Stimulated activated CD8-positive, alpha-beta memory T cell treated with anti-CD3 and anti-CD28 coated beads, Interleukin-2, amount 100 ng/mL, for 1 hour (primary cell): ENCODE data around the gene PAX5.

Source experiments
- DNase-seq, 2 donors: peaks; one replicate each; pipeline ENCODE4 v3.0.0-alpha.2; 2020; ENCODE audit warnings: low read depth in 2 of 2

The PAX5 gene

GRCh38 chr9:37037503-37038301 is 3.6 kb upstream of the PAX5 start:
- DNase-seq, result no peak

DNA sequence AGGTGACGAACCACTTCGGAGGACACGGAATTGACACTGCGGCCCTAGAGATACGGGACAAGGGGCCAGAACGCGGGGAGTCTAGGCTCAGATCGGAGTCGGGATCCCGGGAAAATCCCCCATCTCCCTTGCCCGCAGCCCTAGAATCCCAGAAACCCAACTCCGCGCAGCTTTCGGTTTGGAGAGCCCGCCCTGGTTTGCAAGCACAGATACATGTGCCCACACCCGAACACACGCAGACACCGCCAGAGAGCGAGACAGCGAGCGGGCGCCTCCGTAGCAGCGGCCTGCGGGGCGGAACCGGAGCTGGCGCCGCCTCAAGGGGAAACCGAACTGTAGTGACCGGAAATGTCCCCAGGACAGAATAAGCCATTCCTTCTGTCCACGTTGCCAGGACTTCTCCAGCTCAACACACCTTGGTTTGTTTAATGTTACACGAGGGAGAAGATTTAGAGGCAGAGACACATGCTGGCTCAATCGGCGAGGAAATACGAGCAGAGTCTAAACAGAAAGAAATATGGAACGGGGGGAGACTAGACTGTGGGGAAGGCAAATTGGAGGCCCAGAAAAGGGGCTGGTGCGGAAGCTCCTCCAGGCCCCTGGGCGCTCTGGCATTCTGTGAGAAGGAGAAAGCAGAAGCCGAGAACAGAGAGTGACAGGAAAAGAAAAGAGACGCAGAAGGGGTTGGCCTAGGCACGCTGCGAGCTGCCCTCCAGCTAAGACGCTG is 2.9 kb upstream of the PAX5 start:
- DNase-seq, result no peak

GRCh38 chr9:37036371-37036775 is 2.3 kb upstream of the PAX5 start:
- DNase-seq, result no peak

DNA sequence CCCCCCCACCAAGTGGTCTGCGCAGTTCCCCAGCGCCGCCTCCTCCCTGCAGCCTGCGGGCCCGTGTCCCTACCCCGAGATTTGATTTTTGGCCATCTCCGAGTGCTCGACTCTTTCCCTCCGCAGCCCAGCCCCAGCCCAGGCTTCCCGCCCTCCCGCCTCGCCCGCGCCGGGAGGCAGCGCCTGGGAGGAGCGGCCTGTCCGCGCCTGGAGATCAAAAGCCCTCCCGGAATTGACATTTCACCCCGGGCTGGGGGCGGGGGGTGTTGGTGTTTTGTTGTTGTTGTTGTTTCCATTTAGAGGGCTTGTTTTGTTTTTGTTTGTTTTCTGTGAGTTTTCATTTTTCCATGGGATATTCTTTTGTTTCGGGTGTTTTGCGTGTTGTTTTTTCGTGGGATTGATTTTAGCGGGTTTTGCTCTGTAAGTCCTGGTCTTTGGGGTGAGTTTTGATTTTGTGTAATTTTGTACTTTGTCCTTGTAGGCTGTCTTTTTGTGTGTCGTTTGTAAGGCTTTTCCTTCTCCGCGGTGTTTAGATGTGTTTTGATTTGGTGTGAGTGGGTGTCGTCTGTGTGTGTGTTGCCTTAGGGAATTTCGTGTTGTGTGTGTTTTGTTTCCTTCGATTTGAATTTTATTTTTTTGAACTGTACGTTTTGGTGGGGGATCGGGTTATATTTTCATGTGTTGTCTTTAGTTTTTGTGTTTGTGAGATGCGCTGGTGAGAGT is 1.7 kb upstream of the PAX5 start:
- no peak for DNase-seq

DNA sequence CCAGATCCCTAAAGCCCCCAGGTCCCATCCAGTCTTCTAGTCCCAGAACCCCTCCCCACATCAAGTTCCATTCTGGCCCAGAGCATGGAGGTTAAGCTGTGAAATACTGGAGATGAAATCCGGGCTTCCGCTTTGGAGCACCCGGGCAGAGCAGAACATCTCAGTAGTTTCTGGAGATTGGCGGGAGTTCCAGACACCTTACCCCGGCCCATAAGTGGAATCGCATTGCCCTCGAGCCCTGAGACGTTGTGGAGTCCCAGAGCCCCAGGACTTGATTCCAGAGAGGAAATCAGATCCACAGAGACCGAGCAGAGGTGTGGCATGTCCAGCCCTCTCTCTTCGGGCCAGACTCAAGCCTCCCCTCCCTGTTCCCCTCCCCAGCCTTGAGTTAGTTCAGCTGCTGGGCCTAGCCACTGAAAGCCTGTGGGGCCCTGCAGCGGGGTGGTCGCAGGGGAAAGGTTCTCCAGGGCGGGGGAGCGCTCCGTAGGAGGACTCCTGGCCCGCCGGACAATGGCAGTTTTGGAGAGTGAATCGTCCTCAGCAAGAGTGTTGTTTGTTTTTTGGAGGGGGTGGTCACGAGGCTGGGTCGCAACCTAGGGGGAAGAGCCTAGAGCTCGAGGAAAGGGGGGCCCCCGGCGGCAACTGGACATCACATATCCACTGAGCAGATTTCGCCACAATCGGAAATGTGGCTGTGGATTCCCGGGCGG is 1.0 kb upstream of the PAX5 start:
- DNase-seq, result no peak

DNA sequence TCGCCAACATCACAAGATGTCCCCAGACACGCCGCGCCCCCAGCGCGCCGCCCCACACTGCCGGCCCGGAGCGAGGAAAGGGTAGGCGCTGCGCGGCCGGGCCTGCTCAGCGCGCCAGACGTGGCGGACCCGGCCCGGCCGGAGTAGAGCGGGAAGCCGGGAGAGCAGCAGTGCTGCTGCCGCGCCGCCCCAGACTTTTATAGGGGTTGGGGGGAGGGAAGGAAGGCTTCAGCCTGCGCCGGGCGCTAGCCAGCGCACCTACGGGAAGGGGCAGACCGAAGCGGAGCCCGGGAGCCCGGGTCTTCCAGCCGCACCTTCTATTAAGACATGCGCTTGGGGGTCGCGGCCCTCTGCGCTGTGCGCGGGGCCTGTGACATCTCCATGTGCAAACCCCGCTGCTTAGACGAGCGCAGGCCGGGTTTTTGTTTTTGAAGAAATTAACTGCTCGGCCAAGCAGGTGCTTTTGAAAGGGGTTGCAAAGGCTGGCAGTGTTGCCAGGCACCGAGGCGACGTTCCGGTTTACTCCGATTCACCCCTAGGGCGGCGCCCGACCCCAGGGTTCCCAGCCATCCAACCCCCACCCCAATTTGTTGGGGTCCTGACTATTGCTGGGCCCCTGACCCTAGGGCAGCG is 353 bp upstream of the PAX5 start:
- DNase-seq, result no peak

GRCh38 chr9:37033141-37033540 is 927 bp downstream of the PAX5 start:
- no peak for DNase-seq

- DNase-seq, result no peak
These were observed 1.4 kb downstream of the PAX5 start for GRCh38 chr9:37032713-37033112.

DNA sequence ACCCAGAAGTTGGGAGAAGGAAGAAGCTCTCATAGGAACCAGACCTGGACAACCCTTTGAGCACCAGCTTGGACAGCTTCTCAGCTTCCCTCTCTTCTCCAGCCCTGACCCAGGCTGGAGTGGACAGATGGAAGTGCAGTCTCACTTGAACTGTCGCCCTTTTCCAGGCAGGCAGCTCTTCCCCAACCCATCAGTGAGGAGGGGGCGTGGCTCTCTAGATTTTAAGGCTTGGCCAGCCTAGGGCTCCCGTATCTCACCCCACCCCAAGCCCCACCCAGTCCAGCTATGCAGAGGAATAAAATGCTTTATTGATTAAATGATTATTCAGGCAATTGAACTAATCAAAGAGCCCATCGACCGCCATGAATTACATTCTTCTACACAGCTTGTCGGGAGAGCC is 2.2 kb downstream of the PAX5 start:
- no peak for DNase-seq

DNA sequence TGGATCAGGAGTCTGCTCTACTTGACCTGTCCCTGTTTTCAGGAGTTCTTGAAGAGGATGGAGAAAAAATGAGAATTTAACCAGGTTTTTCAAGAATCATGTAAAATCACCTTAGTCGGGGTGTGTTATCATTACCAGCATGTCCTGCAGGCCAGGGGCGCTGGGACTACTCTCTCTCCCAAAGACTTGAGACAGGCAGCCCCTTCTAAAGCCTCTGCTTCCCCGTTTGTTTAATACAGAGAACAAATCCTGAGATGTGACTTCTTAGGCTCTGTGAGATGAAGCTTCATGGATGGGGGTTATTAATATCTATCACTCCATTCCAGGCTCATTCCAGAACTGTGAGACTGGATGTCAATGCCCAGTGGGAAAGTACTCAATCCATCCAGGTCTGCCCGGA is 3.0 kb downstream of the PAX5 start:
- no peak for DNase-seq

- no peak for DNase-seq
These were observed 3.5 kb downstream of the PAX5 start for GRCh38 chr9:37030611-37030939.

- DNase-seq, result no peak
These were observed 4.1 kb downstream of the PAX5 start for GRCh38 chr9:37029776-37030610.

GRCh38 chr9:37029304-37029775 is 4.7 kb downstream of the PAX5 start:
- DNase-seq, result no peak

DNA sequence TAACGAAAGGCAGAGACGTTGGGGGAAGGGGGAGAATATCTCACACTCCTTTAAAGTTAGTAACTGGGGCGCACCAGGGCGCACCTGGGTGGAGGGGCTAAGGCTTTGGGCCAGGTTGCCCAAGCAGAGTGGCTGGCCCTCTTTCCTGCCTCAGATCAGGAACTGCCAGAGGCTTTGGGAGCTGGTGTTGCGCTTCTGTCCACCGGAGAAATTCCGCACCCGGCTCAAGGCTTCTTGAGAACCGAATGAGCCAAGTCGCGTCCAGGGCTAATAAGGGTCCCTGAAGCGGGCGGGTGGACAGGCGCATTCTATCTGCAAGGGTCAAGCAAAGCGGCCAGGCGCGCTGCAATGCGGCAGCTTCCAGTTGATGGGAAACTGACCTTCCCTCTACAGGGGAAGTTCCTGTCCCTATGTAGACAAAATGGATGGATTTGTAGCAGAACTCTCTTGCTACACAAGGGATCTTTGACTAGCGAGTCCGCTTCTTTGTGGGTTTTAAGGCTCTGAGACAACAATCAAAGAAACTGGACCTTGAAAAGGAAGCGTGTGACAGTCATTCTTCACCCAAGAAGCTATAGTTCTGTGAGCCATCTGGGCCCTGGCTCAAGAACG is 5.5 kb downstream of the PAX5 start:
- DNase-seq, result no peak

GRCh38 chr9:37027582-37028419 is 6.3 kb downstream of the PAX5 start:
- DNase-seq, result peak; percentile 49 to 65

DNA sequence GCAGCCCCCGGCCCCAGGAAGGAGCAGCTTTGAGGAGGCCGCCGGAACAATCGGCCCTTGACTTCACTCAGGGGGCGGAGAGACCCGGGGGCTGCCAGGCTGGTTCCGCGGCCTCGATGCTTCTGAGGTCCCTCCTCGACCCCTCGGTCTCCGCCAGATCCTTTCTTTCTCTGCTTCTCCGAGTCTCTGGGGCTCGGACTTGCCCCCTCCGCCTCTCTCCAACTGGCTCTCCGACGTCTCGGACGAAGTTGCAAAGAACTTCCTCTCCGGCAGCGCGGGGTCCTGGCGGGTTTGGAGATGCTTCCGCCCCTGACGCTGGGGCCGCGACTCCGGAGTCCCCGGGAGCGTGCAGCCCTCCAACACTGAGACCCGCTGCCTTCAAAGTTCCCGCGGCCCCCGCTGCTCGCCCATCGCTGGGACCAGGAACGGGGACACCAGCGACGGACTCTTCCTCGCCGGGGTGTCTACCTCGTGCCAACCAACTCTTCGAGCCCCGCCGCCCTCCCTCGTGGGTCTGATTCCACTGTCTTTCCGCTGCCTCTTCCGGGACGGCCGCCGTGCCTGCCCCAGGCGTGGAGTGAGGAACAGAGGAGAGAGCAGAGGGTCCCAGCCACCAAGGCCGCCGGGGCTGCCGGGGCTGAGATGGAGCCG is 7.0 kb downstream of the PAX5 start:
- DNase-seq, result no peak

- no peak for DNase-seq
These were observed 7.7 kb downstream of the PAX5 start for GRCh38 chr9:37026113-37026930.

DNA sequence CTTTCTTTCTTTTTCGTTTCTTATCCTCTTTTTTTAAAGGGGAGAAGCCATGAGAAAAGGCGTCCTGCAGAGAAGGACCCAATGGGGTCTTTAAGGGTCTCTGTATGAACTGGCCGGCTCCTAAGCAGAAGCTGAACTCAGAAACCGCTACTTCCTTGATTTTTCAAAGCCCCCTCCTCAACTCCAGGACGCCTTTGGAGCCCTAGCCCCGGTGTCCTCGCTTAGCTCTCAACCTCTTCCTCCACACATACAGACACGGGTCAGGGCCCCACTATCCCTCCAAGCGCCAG is 8.3 kb downstream of the PAX5 start:
- DNase-seq, result no peak
